ENCODE measurements around the gene LINC00237. TPM values are rescaled to one million over a fixed set of nuclear protein-coding genes. Genes with fewer than 3 reads are reported as not detected.

Gene LINC00237
- total RNA-seq, 4 donors from 2014 or later: 0.83 TPM; not detected in 3

DNA sequence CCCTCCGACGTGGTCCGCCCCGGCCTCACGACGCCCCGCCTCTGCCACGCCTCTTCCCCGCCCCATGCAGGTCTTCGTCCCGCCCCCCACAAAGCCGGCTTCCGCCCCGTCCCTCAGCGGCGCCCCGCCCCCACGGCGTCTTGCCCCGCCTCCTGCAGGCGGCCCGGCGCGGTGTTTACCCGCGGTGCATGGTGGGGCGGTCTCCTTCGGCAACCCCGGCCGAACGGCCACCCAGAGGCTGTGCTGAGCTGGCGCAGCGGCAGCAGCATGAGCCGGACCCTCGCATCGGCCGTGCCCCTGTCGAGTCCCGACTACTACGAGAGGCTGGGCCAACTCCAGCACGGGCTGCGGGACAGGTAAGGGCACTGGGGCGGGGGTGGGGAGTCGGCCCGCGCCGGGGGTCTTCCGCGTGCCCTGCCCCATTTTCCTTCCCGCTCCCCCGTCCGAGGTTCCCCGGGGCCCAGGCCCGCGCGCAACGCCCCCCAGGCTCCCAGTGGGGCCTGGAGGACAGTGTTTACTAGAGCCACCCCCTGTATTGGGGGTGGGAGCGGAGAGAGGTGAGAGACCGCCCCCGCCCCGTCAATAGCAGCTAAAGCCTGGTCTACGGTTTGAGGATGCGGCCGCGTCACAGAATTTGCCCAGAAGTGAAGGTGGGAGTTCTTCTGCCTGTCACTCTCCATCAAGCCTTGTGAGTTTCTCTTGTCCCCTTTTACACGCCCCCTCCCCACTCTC, 19.9 kb upstream of the LINC00237 start, which contains the start of gene KIZ:
KIZ (plus strand) TSS at position 234 of the 732 bp plus-strand sequence; CDS start at position 268, 34 bp downstream.
- no peaks in the 10 kb centered on the region for H3K36me3 ChIP-seq

DNA sequence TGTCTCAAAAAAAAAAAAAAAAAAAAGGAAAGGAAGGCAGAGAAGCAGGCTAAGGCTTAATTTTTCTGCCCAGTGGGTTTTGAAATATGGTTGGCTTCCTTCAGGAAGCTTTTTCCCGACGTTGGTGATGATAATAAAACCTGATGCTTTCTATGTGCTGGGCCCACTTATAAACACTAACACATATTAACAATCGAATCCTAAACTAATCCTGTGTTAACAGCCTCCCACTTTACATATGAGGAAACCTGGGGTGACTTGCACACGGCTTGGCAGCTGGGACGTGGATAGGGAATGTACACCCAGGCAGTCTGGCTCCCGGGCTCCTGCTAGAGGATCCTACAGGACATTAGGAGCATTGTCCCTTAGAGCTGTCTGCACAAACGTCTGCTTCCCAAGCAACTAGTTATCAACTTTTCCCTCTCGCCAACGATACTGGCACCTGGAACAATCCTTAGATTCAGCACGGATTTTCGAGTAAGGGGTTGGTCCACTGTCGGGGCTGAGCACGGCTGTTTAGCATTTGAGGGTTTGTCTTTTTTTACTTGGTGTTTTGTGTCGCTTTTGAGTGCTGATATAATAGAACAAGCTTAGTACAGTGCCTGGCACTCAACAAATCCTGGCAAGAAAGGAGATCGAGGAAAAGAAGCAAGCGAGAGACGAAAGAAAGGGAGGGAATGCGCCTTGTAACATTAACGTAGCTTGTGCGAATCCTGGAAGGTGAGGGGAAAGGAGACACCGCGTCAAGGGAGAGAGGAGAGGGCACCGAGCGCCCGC, 19.1 kb upstream of the LINC00237 start:
- DNase-seq (ENCODE audit: low spot score in 2 of 2): peak in 1 of 2 donors; percentile 72
- H3K27me3 ChIP-seq: no peaks in the 10 kb centered on the region
- H3K27ac ChIP-seq: peak overlapping the region; percentile 36
- 2% methylated on average over 25 of the region's 25 CpGs for WGBS
- no peak for TF ChIP-seq POLR2AphosphoS5 (IDR thresholded peaks at IDR 0.05)
- no peak for TF ChIP-seq EP300 (IDR thresholded peaks at IDR 0.05)
- TF ChIP-seq, protein P1, sequence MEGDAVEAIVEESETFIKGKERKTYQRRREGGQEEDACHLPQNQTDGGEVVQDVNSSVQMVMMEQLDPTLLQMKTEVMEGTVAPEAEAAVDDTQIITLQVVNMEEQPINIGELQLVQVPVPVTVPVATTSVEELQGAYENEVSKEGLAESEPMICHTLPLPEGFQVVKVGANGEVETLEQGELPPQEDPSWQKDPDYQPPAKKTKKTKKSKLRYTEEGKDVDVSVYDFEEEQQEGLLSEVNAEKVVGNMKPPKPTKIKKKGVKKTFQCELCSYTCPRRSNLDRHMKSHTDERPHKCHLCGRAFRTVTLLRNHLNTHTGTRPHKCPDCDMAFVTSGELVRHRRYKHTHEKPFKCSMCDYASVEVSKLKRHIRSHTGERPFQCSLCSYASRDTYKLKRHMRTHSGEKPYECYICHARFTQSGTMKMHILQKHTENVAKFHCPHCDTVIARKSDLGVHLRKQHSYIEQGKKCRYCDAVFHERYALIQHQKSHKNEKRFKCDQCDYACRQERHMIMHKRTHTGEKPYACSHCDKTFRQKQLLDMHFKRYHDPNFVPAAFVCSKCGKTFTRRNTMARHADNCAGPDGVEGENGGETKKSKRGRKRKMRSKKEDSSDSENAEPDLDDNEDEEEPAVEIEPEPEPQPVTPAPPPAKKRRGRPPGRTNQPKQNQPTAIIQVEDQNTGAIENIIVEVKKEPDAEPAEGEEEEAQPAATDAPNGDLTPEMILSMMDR (IDR thresholded peaks at IDR 0.05): peak in 1 of 2 donors; percentile 7
- H3K9me3 ChIP-seq: no peaks in the 10 kb centered on the region
- H3K4me3 ChIP-seq: peak overlapping the region; percentile 98
- H3K36me3 ChIP-seq: no peaks in the 10 kb centered on the region
- peaks cover 21% of the 10 kb centered on the region for H3K4me1 ChIP-seq

More for the DNA sequence above, 19.9 kb upstream of the LINC00237 start, which contains the start of gene KIZ:
- Histone ChIP-seq H3K27ac (peak within 1 kb of the TSS; percentile 82), H3K4me3 (peak within 1 kb of the TSS; percentile 98), H3K4me1 (peaks cover 21% of the 10 kb centered on the region), H3K27me3 (no peaks in the 10 kb centered on the region), H3K9me3 (no peaks in the 10 kb centered on the region)
- DNase-seq (ENCODE audit: low spot score in 2 of 2): peak; percentile 97
- no peak for TF ChIP-seq POLR2AphosphoS5 (IDR thresholded peaks at IDR 0.05)
- TF ChIP-seq, protein P1 (IDR thresholded peaks at IDR 0.05): peak in 1 of 2 donors; percentile 36
- WGBS: 0% methylated on average over 18 of the region's 66 CpGs

DNA sequence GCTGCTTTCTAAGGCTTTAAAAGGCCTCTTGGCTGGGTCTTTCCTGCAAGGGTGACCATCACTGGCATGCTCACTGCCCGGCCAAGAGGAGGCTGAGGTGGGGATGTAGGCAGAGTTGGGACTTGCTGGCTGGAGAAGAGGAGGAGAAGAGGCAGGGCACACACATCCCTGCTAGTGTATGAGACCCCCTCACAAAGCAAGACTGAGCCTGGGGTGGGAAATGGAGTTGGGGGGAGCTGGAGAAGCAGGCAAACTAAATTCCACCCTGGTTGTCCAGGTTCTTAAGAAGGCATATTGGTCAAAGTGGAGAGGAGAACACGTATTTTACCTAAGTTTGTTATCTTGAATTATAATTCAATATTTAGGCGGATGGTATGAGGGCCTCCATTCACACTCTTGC, 18.0 kb upstream of the LINC00237 start:
- Histone ChIP-seq H3K4me3 (no peak overlapping the region), H3K27ac (no peak overlapping the region), H3K4me1 (peaks cover 21% of the 10 kb centered on the region), H3K36me3 (no peaks in the 10 kb centered on the region), H3K27me3 (no peaks in the 10 kb centered on the region), H3K9me3 (no peaks in the 10 kb centered on the region)
- 91% methylated on average over 3 of the region's 3 CpGs for WGBS
- DNase-seq (ENCODE audit: low spot score in 2 of 2): no peak
- TF ChIP-seq EP300 (IDR thresholded peaks at IDR 0.05) (no peak), POLR2AphosphoS5 (IDR thresholded peaks at IDR 0.05) (no peak), POLR2A (IDR thresholded peaks at IDR 0.05) (no peak)
- TF ChIP-seq, protein P1 (IDR thresholded peaks at IDR 0.05): no peak

DNA sequence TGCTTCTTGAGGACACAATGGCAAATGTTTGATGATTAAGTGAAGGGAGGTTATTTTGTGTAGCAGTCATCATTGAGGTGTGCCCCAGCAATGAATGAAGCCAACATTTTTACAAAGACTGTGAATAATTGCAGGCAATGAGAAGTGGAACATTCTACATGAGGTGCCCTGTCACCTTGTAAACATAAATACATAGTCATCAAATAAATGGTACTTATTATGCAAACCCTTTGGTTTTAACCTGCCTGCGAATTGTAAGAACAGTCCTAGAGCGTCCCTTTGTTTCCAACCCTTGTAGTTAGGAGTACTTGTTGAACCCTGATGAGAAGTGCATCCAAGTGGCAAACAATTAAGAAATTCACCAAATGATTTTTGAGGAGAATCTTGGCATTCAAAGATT, 12.6 kb upstream of the LINC00237 start:
- DNase-seq (ENCODE audit: low spot score in 2 of 2): no peak
- Histone ChIP-seq H3K4me1 (no peaks in the 10 kb centered on the region), H3K9me3 (no peaks in the 10 kb centered on the region), H3K4me3 (no peak overlapping the region), H3K27ac (no peak overlapping the region), H3K27me3 (no peaks in the 10 kb centered on the region), H3K36me3 (no peaks in the 10 kb centered on the region)
- TF ChIP-seq EP300 (IDR thresholded peaks at IDR 0.05): no peak
- no peak for TF ChIP-seq POLR2AphosphoS5 (IDR thresholded peaks at IDR 0.05)
- TF ChIP-seq POLR2A (IDR thresholded peaks at IDR 0.05): no peak
- TF ChIP-seq, protein P1 (IDR thresholded peaks at IDR 0.05): no peak
- 93% methylated on average over 2 of the region's 2 CpGs for WGBS

DNA sequence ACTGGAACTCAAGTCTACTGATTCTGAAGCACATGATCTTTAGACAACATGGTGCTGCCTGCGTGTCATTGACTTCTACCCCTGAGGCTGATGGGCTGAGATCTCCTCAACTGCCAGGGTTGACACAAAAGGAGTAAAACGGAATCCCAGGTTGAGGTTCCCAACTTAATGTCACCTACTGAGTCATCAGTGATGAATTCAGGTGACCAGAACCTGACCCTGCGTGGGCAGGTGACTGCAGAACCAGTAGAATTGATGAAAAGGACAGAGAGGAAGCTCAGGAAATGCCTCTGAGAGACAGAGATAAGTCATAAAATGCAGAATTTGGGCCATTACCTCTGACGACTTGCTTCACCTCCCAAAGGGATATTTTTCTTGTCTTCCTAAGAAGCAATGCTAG, 12.0 kb upstream of the LINC00237 start:
- DNase-seq (ENCODE audit: low spot score in 2 of 2): no peak
- Histone ChIP-seq H3K9me3 (no peaks in the 10 kb centered on the region), H3K4me3 (no peak overlapping the region), H3K27me3 (no peaks in the 10 kb centered on the region), H3K4me1 (no peaks in the 10 kb centered on the region), H3K36me3 (no peaks in the 10 kb centered on the region), H3K27ac (no peak overlapping the region)
- TF ChIP-seq POLR2AphosphoS5 (IDR thresholded peaks at IDR 0.05) (no peak), EP300 (IDR thresholded peaks at IDR 0.05) (no peak), POLR2A (IDR thresholded peaks at IDR 0.05) (no peak)
- TF ChIP-seq, protein P1 (IDR thresholded peaks at IDR 0.05): no peak
- 57% methylated on average over 4 of the region's 4 CpGs for WGBS
